IMR-90 (cell line): ENCODE measurements around the gene PHF11. TPM values are rescaled to one million over a fixed set of nuclear protein-coding genes. Genes with fewer than 3 reads are reported as not detected.
A peak's percentile ranks its signal among the peaks of the same experiment; 100 is the strongest.

ENCODE experiments used
- ATAC-seq: fragments of 200-7000 bp; cut with Tn5 transposase; 2 replicates; pipeline ENCODE4 v1.9.1; 2020; ENCODE audit warnings: low read depth, mild to moderate bottlenecking, moderate library complexity
- BruUV-seq: library from RNA; stranded (reverse); fragments of 400-500 nt; replicated peaks from 2 replicates; lab custom pipeline; 2021; lab: Mats Ljungman, UMichigan
- CTCF ChIA-PET: fragments of 300-600 bp; formaldehyde crosslinking; extraction: SDS; loops from one replicate; lab custom pipeline; 2021; ENCODE audit warnings: antibody characterized with exemption; lab: Yijun Ruan, JAX
- POLR2A ChIA-PET: fragments of 300-600 bp; sonication (Branson Sonifier 250); formaldehyde crosslinking; loops from one replicate; lab custom pipeline; 2022; ENCODE audit warnings: antibody characterized with exemption; ENCODE audit not compliant: unreplicated experiment; lab: Charles Lee
- DNase-seq: peaks from one replicate; pipeline ENCODE4 v3.0.0; 2013
- H2AFZ ChIP-seq: replicated peaks from 2 replicates; pipeline ENCODE3; 2013; ENCODE audit warnings: low read length, mild to moderate bottlenecking; ENCODE audit not compliant: poor library complexity
- H2AK5ac ChIP-seq: 2 replicates; pipeline ENCODE4 v1.6.1; 2013; ENCODE audit warnings: low read depth, low read length, inconsistent platforms
- H2AK9ac ChIP-seq: replicated peaks from 2 replicates; pipeline ENCODE3; 2013; ENCODE audit warnings: mild to moderate bottlenecking, low read depth, low read length, moderate library complexity; ENCODE audit not compliant: poor library complexity
- H2BK120ac ChIP-seq: 2 replicates; pipeline ENCODE4 v1.6.1; 2013; ENCODE audit warnings: low read depth, low read length, inconsistent platforms
- H2BK15ac ChIP-seq: 3 replicates; pipeline ENCODE4 v1.6.1; 2013; ENCODE audit warnings: low read depth, low read length, inconsistent platforms
- H2BK20ac ChIP-seq: 2 replicates; pipeline ENCODE4 v1.6.1; 2013; ENCODE audit warnings: low read depth, mild to moderate bottlenecking, inconsistent platforms, low read length, moderate library complexity
- H2BK5ac ChIP-seq: 2 replicates; pipeline ENCODE4 v1.6.1; 2013; ENCODE audit warnings: mild to moderate bottlenecking, low read depth, low read length, inconsistent platforms; ENCODE audit not compliant: poor library complexity, severe bottlenecking
- H3K14ac ChIP-seq: replicated peaks from 2 replicates; pipeline ENCODE4 v1.6.1; 2013; ENCODE audit warnings: low read depth, low read length, inconsistent platforms
- H3K18ac ChIP-seq: 2 replicates; pipeline ENCODE4 v1.6.1; 2013; ENCODE audit warnings: low read depth, low read length, control low read depth
- H3K23ac ChIP-seq: 2 replicates; pipeline ENCODE4 v1.6.1; 2013; ENCODE audit warnings: low read depth, low read length, inconsistent platforms
- H3K27ac ChIP-seq: 2 replicates; pipeline ENCODE4 v1.5.1; 2013; ENCODE audit warnings: mild to moderate bottlenecking, control low read depth, low read length; ENCODE audit not compliant: insufficient read depth
- H3K27me3 ChIP-seq: 2 replicates; pipeline ENCODE4 v1.6.1; 2013; ENCODE audit warnings: low read length; ENCODE audit not compliant: control insufficient read depth, insufficient read depth
- H3K36me3 ChIP-seq: 2 replicates; pipeline ENCODE4 v1.6.1; 2013; ENCODE audit warnings: low read length, mixed read lengths; ENCODE audit not compliant: control insufficient read depth, insufficient read depth
- H3K4ac ChIP-seq: 2 replicates; pipeline ENCODE4 v1.6.1; 2013; ENCODE audit warnings: low read depth, low read length, inconsistent platforms
- H3K4me1 ChIP-seq: 2 replicates; pipeline ENCODE4 v1.6.1; 2013; ENCODE audit warnings: low read length, mixed read lengths; ENCODE audit not compliant: control insufficient read depth, insufficient read depth
- H3K4me2 ChIP-seq: 2 replicates; pipeline ENCODE4 v1.6.1; 2013; ENCODE audit warnings: low read depth, mild to moderate bottlenecking, control low read depth, low read length, moderate library complexity
- H3K4me3 ChIP-seq: 2 replicates; pipeline ENCODE4 v1.5.1; 2013; ENCODE audit warnings: low read depth, mild to moderate bottlenecking, control low read depth, low read length, moderate library complexity; ENCODE audit not compliant: insufficient read depth
- H3K56ac ChIP-seq: 2 replicates; pipeline ENCODE4 v1.6.1; 2013; ENCODE audit warnings: low read length, inconsistent platforms; ENCODE audit not compliant: insufficient read depth; ENCODE audit errors: extremely low read depth
- H3K79me1 ChIP-seq, 2 experiments: 2 replicates each; pipeline ENCODE4 v1.6.1; 2013; ENCODE audit warnings: low read length in 2 of 2, inconsistent platforms in 1 of 2, low read depth in 1 of 2
- H3K9ac ChIP-seq: 2 replicates; pipeline ENCODE4 v1.6.1; 2013; ENCODE audit warnings: low read depth, low read length, control low read depth
- H3K9me1 ChIP-seq: 2 replicates; pipeline ENCODE4 v1.6.1; 2013; ENCODE audit warnings: low read length, inconsistent platforms; ENCODE audit not compliant: insufficient read depth
- H3K9me3 ChIP-seq: 2 replicates; pipeline ENCODE4 v1.6.1; 2013; ENCODE audit warnings: low read length; ENCODE audit not compliant: control insufficient read depth, insufficient read depth
- H4K20me1 ChIP-seq: 2 replicates; pipeline ENCODE4 v1.6.1; 2013; ENCODE audit warnings: low read length, inconsistent platforms; ENCODE audit not compliant: insufficient read depth
- H4K5ac ChIP-seq: 2 replicates; pipeline ENCODE4 v1.6.1; 2013; ENCODE audit warnings: mild to moderate bottlenecking, low read depth, low read length, control low read depth
- H4K8ac ChIP-seq, 2 experiments: 2 replicates each; pipeline ENCODE4 v1.6.1; 2013; ENCODE audit warnings: low read depth in 2 of 2, low read length in 2 of 2, control low read depth in 1 of 2, inconsistent platforms in 1 of 2
- H4K91ac ChIP-seq: 2 replicates; pipeline ENCODE4 v1.6.1; 2013; ENCODE audit warnings: low read depth, low read length, inconsistent platforms; ENCODE audit not compliant: insufficient read depth
- BHLHE40 ChIP-seq: fragments of 150-350 bp; IDR thresholded peaks from 2 replicates; pipeline ENCODE4 v1.6.1; 2016; ENCODE audit warnings: mild to moderate bottlenecking, low read depth, low read length
- FOS ChIP-seq: fragments of 150-350 bp; IDR thresholded peaks from 2 replicates; pipeline ENCODE4 v1.6.1; 2016; ENCODE audit warnings: low read depth, low read length
- MAFK ChIP-seq: IDR thresholded peaks from 2 replicates; pipeline ENCODE4 v1.6.1; 2012; ENCODE audit warnings: low read depth, low read length, improper control_type of control experiment
- NFE2L2 ChIP-seq: fragments of 150-350 bp; IDR thresholded peaks from 2 replicates; pipeline ENCODE4 v1.6.1; 2016; ENCODE audit warnings: low read depth, mild to moderate bottlenecking, low read length
- WGBS, 2 experiments: methylation state at CpG; one replicate each; pipeline versions ENCODE4 v1.1.5 to v1.1.7; 2013; ENCODE audit warnings: missing lambda C conversion rate in 2 of 2; ENCODE audit not compliant: insufficient read length in 1 of 2; ENCODE audit errors: extremely low coverage in 2 of 2; 5-methylcytosine and 5-hydroxymethylcytosine counted together
- dilution Hi-C: fragments of 300-500 bp; cut with HindIII; formaldehyde crosslinking; loops from one replicate; pipeline ENCODE4 v1.14.3; 2018; ENCODE audit warnings: low sequenced_read_pairs; ENCODE audit not compliant: unreplicated experiment
- in situ Hi-C: fragments of 300-500 bp; cut with MboI; formaldehyde crosslinking; loops from 3 replicates; pipeline ENCODE4 v1.14.3; 2019; ENCODE audit warnings: low sequenced_read_pairs, inconsistent platforms, mixed read lengths
- intact Hi-C: fragments of 100-400 bp; cut with micrococcal nuclease; formaldehyde crosslinking; loops from 2 replicates; pipeline ENCODE4 v1.10.0; 2022
- polyA plus RNA-seq, 3 experiments: library from polyadenylated mRNA; depleted of rRNA; stranded (reverse); fragments of >200 nt; gene quantifications; 2 replicates each; pipeline ENCODE4 v1.2.3, GENCODE V29; 2012; ENCODE audit warnings: low replicate concordance in 1 of 3
- total RNA-seq: library from RNA; depleted of rRNA; stranded (reverse); fragments of >200 nt; gene quantifications from 2 replicates; pipeline ENCODE4 v1.2.3, GENCODE V29; 2012

Gene PHF11
- total and polyA plus RNA-seq, 2 of the 4 experiments (the other 2 are of a cell fraction) = 3.9 to 15.4 TPM

- intact Hi-C loops = no loop called here
- Histone ChIP-seq H2AK5ac (no peak overlapping the region), H3K79me1 (peaks cover 0 to 3% of the 10 kb centered on the region in 2 experiments; a peak in 1 of 4 replicates), H3K18ac (no peak overlapping the region; the same call in 1 of the 2 replicates), H2BK5ac (no peak overlapping the region), H3K27me3 (no peaks in the 10 kb centered on the region), H3K9ac (no peak overlapping the region), H3K4ac (no peak overlapping the region), H2AFZ (no peak overlapping the region), H3K4me3 (no peak overlapping the region), H3K27ac (no peak overlapping the region), H3K23ac (no peak overlapping the region), H3K4me2 (peak overlapping the region; percentile 58; the same call in 1 of the 2 replicates), H4K91ac (no peak overlapping the region), H3K9me3 (no peaks in the 10 kb centered on the region), H3K4me1 (no peaks in the 10 kb centered on the region), H4K8ac (no peak overlapping the region; a peak in 1 of 4 replicates), H2BK15ac (no peak overlapping the region), H3K36me3 (peaks cover 12% of the 10 kb centered on the region), H3K9me1 (peaks cover 7% of the 10 kb centered on the region), H2BK20ac (no peak overlapping the region), H3K56ac (no peak overlapping the region), H2AK9ac (no peak overlapping the region), H4K20me1 (no peaks in the 10 kb centered on the region), H3K14ac (no peak overlapping the region), H2BK120ac (no peak overlapping the region), H4K5ac (no peak overlapping the region)
- peak; percentile 62 for DNase-seq
- in situ Hi-C loops = no loop called here
- no peak for ATAC-seq
- no TSS peak for BruUV-seq
- POLR2A ChIA-PET = no interaction called here
- dilution Hi-C loops = no loop called here
- WGBS, 2 experiments = no CpG with 5 or more reads among the region's 7 CpGs
- CTCF ChIA-PET = no interaction called here
- TF ChIP-seq NFE2L2 = peak; percentile 85
- TF ChIP-seq FOS = peak; percentile 60
- no peak for TF ChIP-seq BHLHE40
- 0 out of 2 replicates have a peak, but pooled peaks have one; percentile 28 for TF ChIP-seq MAFK
These were observed 44.8 kb downstream of the PHF11 start for GRCh38 chr13:49540552-49540951.
